ENCODE data around the gene PPP3R1.
"Not testable (repeated sequence)": the region's sequence is repeated elsewhere in the genome, so short reads cannot be mapped to it uniquely, and the experiment has no call there.

PPP3R1 gene

DNA sequence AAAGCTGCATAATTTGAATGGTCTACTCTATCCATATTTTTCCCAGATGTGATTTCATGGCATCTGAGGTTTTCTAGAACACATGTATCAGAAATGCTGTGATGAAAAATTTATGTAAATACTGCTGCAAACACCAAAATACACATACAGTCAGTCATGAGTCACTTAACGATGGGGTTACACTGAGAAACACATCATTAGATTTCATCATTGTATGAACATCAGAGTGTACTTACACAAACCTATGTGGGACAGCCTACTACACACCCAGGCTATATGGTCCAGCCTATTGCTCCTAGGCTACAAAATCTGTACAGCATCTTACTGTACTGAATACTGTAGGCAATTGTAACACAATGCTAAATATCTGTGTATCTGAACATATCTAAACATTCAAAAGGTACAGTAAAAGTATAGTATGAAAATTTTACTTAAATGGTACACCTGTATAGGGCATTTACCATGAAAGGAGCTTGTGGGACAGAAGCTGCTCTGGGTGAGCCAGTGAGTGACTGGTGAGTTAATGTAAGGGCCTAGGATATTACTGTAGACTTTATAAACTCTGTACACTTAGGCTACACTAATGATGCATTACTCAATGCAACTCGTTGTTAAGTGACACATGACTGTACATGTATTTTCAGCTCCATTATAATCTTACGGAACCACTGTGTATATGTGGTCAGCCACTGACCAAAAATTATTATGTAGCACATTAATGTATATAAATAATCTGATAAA is 61.2 kb downstream of the PPP3R1 start:
- peak; percentile 16 for FAIRE-seq
- no peak for DNase-seq (ENCODE audit: insufficient read length, low spot score)

DNA sequence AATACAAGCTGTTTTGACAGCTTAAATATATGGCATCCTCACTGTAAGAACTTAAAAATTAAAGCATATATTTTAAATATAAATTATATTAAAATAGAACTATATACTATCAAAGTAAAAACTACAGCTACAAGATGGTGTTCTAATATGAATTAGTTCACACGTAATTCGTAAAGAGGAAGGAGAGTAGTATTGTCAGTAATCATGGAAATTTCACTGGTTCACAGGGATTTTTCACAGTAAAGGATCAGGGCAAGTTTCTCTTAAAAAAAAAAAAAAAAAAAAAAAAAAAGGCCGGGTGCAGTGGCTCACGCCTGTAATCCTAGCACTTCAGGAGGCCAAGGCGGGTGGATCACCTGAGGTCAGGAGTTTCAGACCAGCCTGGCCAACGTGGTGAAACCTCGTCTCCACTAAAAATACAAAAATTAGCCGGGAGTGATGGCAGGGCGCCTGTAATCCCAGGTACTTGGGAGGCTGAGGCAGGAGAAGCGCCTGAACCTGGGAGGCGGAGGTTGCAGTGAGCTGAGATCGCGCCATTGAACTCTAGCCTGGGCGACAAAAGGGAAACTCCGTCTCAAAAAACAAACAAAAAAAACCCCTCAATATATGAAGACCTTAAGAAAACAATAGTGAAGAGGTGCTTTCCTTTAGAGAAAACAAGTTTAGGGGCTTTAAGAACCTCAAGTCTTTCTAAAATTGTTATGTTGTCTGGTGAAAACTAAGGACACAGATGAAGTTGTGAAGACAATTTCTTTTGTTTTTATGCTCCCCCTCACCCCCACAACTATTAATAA is 62.1 kb downstream of the PPP3R1 start:
- no peak for FAIRE-seq
- DNase-seq (ENCODE audit: insufficient read length, low spot score): no peak

DNA sequence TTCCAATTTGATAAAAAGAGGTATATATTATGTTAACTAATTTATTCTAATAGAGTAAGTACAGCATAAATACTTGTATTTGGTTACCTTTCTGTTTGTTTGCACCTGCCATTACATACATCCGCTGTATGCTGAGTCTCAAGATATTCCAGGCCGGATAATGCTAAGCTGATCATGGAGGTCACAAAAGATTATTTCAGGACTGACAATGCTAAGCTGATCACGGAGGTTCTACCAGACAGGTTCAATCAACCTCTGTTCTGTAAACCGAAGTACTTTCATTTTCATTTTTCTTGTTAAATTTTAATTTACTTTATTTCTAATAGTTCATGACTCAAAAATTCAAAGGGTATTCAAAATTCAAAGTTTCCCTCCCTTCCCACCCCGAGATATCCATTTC is 63.5 kb downstream of the PPP3R1 start:
- DNase-seq (ENCODE audit: insufficient read length, low spot score) (no peak), FAIRE-seq (no peak)

DNA sequence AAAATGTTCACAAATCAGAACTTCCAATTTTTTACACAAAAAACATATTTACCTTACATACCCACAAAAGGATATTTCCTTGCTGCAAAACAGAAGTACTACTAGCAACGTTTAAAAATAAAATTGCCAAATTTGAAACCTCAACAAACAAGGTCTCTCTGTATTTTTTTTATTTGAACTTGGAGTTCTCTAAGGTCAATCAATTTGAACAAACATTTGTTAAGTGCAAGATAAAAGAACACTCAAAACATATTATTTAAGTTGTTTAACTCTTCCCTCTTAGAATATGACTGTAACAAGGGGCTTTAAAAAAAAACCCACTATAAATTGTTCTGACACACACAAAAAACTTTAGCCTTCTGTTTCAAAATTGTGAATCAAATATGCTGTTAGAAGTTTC is 65.0 kb downstream of the PPP3R1 start:
- FAIRE-seq: no peak
- DNase-seq (ENCODE audit: insufficient read length, low spot score): no peak

DNA sequence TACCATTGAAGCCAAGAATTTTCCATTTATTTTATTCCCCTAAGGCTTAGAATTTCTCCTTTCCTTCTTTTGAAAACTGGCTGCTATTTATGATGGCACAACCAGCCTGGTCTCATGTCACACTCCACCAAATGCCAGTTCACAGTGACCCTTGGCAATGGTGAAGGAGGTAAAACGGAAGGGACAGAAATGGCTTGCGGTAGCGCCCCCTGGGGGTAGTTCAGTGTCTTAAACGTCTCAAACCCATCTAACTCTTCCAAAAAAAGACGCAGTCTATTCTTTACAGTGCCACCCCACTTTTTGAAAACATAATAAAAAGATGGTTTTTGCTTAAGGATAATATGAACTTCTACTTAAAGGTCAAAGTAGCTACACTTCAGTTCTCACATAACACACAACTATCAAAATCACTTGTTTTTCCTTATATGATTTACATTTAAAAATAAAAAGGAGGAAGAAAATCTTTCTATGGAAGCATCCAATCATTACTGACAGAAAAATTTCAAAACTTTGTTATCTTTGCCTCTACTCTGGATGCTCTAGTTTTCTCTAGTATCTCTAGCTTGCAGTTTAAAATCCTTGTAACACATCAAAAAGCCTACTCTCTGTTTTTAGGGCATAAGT is 66.7 kb downstream of the PPP3R1 start:
- FAIRE-seq (no peak), DNase-seq (ENCODE audit: insufficient read length, low spot score) (peak; percentile 30)

DNA sequence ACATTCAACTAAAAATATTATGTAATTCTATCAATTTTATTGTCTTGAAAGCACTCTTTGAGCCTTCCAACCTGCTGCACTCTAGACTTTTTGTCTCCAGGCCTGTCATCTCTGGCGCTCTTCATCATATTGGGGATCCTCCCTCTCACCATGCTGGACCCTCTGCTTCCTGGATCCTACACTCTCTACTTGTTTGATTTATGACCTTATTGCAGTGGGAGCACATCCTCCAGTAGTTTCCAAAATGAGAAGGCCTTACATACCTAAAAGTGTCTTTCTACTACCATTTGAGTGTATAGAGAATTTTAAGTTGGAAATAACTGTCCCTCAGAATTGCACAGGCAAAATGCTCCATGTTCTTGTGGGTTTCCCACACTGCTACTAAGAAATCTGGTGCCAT is 69.4 kb downstream of the PPP3R1 start:
- FAIRE-seq: no peak
- DNase-seq (ENCODE audit: insufficient read length, low spot score): no peak

DNA sequence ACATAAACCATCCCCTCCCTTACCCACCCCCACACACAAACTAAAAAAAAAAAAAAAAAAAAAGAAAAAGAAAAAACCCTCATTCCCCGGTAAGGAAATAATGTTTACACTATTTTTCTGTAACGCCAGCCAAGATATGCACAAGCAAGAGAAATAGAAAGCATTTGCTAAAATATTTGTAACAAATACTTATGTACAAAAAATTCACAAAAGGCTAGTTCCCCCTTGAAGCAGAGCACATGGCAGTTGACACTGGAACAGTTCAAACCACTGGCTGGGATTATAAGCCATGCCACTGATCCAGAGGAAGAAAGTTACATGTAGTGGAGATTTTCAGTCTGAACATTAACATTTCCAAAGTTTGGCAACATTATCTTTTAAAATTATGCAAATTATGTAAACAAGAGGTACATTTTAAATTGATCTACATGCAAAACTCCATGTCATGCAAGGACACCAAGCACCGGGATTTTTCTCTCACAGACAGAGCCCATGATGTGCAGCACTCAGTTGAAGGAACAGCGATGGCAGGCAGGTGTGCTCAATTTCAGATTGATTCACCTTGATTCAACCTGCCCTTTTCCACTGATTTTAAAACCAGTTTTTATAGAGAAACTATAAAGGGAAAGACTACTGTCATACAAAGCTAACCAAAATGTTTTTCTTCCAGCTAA is 73.2 kb downstream of the PPP3R1 start:
- no peak for FAIRE-seq
- DNase-seq (ENCODE audit: insufficient read length, low spot score): no peak

DNA sequence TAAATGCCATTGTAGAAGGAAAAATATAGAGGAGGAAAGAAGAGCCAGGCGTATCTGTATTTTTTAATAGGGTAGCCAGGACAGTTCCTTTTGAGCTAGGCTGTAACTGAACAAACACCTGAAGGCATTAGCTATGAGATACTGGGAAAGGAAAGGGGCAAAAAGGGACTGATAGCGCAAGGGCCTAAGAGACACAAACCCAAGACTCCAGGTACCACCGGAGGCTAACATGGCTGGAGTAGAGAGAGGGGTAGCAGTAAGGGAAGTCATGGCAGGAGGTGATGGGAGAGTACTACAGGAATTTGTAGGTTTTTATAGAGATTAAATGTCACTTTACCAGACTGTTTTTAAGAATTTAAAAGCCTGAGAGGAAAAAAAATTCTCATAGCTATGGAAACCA is 73.9 kb downstream of the PPP3R1 start:
- FAIRE-seq: no peak
- no peak for DNase-seq (ENCODE audit: insufficient read length, low spot score)

DNA sequence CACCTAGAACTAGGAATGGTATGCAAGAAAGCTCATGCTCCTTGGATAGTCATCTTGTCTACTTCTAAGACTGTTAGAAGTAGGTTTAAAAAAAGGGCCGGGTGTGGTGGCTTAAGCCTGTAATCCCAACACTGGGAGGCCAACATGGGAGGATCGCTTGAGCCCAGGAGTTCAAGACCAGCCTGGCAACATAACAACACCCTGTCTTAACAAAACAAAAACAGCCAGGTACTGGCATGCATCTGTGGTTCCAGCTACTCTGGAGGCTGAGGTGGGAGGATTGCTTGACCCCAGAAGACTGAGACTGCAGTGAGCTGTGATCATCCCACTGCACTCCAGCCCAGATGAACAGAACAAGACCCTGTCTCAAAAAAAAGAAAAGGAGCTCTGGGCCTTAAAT is 74.8 kb downstream of the PPP3R1 start:
- no peak for FAIRE-seq
- DNase-seq (ENCODE audit: insufficient read length, low spot score): no peak

DNA sequence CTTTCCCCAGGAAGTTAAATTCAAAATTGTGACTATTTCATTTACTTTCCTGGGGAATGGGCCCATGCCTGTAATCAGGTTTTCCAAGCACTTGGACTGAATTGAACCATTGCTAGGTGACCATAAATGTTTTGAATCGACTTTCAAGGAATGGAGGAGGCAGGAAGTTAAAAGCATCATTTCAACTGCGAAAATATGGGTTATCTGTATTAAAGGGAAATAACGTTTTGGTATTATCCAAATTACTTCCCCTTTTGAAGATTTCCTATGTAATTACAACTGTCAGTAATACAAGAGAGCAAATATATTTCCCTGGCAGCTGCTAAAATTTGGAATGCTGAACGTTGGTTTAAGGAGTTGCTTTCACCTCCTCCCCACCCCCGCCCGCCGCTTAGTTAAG is 75.7 kb downstream of the PPP3R1 start:
- FAIRE-seq (no peak), DNase-seq (ENCODE audit: insufficient read length, low spot score) (no peak)

DNA sequence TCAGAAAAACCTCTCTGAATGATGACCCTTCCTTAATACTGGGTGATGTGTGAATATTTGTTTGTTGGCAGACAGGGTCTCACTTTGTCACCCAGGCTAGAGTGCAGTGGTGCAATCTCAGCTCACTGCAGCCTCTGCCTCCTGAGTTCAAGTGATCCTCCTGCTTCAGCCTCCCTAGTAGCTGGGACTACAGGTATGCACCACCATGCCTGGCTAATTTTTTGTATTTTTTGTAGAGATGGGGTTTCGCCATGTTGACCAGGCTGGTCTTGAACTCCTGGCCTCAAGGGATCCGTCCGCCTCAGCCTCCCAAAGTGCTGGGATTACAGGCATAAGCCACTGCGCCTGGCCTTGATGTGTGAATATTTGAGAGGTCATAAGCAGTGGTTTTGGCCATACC is 77.1 kb downstream of the PPP3R1 start:
- not testable (repeated sequence) for FAIRE-seq; DNase-seq (ENCODE audit: insufficient read length, low spot score)

DNA sequence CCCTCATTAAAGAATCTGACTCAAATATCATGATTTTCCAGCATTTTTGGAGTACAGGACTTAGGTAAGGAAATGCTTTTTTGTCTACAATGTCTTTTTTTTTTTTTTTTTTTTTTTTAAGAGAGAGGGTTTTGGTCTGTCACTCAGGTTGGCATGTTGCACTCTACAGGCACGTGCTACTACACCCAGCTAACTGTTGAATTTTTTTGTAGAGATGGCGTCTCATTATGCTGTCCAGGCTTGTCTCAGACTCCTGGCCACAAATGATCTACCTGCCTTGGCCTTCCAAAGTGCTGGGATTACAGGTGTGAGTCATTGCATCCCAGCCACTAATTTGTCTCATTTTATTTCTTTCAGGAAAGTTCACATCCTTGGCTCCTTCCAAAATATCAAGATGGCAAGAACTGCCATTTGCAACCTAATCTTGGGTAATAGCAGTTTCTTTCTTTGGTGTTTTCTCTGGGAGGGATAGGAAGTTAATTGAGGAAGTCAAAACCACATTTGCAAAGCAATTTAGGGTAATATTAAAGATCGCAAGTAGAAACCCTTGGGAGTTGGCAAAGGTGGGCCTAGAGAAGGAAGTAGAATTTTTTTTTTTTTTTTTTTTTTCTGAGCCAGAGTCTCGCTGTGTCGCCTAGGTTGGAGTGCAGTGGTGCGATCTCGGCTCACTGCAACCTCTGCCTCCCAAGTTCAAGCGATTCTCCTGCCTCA is 79.2 kb downstream of the PPP3R1 start:
- FAIRE-seq (no peak), DNase-seq (ENCODE audit: insufficient read length, low spot score) (no peak)

DNA sequence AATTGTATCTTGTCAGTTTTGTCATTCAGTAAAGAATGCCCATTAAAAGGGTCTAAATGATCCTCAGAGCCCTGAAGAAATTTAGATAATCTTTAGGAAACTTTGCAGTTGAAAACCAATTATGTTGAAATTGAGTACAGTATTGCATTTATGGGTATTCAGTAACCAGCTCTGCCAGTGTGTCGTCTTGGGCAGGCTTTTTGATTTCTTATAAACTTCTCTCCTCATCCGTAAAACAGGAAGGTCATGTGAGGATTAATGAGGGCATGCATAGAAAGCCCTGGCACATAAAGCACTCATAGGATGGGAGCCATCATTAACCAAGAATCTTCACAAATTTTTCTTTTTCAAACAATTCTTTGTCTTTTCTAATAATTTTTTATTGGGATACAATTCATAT is 79.8 kb downstream of the PPP3R1 start:
- FAIRE-seq (no peak), DNase-seq (ENCODE audit: insufficient read length, low spot score) (no peak)

DNA sequence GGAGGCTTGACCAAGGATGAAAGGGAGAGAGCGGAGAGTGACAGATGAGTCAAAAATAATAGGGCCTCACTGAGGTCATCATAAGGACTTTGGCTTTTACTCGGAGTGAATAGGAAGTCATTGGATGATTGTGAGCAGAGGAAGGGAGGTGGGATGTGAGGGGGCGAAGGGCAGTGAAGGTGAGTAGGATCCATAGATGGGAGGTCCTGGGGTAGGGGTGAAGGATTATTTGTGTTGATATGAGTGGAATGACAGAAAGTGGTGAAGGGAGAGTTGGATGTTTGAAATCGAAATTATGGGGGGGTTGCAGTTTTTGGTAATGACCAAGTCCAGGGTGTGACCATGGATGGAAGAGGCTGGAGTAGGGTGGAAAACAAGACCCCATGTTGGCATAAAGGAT is 80.6 kb downstream of the PPP3R1 start:
- FAIRE-seq: no peak
- no peak for DNase-seq (ENCODE audit: insufficient read length, low spot score)

DNA sequence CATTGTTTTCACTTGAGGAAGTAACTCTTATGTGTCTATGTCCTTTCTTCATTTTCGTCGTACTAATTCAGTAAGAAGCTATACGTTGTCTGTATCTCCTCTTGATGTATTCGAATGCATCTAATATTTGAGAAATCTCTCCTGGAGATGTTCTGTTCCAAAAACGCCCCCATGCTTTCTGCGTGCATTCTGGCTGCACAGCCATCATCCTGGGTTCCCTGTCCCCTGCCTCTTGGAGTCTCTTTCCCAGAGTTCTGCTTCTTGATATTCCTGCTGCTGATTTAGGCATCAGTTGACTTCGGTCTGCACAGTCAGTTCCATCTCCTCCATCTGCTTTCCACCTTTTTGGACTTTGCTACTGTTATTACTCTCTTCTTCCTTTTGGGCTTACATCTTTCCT is 81.2 kb downstream of the PPP3R1 start:
- FAIRE-seq (no peak), DNase-seq (ENCODE audit: insufficient read length, low spot score) (no peak)

DNA sequence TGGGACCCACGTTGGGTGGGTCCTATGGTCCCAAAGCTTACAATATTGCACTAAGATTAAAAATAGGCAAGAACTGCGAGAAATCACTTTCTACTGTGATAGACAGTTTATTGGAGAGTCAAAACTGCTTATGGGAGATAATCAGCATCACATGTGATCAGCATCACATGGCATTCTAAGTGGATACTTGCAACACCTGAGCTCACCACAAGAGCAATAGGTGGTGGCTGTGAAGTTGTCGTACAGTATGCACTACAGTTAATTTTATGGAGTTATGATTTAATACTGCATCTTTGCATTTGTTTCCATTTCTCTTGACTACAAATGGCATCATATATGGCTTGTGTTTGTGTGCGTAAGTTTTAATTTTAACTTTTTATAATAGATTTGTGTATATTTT is 83.0 kb downstream of the PPP3R1 start:
- FAIRE-seq (no peak), DNase-seq (ENCODE audit: insufficient read length, low spot score) (no peak)

DNA sequence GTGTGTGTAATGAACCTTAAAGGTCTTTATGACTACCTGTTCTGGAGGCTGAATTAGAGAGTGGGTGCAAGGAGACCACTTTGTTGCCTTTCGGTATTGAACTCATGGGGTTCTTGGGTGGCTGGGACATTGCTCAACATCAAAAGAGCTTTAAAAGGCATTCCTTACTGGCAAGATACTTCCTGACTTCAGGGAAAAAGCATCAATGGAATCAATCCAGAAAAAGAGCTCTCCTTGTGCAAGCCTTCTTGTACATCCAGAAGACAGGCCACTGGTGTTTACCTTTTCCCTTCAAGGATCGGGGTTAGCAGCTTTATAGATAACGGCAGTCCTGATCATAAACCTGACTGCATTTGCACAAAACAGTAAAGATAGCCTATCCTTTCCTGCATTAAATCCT is 85.1 kb downstream of the PPP3R1 start:
- FAIRE-seq (no peak), DNase-seq (ENCODE audit: insufficient read length, low spot score) (no peak)

DNA sequence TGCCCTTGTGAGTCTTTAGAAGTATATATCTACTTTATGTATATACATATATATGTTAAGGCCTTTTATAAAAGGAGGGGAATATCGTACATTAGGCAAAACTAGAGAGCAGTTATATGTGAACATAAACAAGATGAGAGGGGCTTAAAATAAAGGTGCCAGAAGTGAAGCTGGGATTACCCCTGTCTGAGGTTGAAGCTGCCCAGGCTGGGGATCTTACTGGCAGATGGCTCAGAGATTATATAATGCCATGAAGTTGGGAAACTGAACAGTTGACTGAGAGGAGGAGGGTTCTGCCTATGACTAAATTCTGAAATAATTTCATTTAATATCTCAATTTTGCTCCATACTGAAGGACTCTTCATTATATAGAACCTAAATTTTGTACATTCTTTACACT is 88.7 kb downstream of the PPP3R1 start:
- DNase-seq (ENCODE audit: insufficient read length, low spot score) (no peak), FAIRE-seq (no peak)

DNA sequence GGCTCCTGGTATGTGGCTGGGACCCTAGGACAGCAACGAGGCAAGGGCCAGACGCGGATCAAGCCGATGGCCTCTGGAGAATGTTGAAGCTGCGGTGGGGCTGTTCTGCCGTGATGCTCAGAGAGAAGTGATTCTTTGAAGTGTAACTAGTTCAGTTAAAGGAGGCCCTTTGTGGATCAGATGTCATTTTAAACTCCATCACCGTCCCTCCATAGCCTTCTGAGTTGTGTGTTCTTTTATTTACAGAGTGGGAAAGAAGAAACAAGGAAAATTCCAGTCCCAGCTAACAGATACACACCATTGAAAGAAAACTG is 94.2 kb downstream of the PPP3R1 start:
- FAIRE-seq: no peak
- DNase-seq (ENCODE audit: insufficient read length, low spot score): no peak

DNA sequence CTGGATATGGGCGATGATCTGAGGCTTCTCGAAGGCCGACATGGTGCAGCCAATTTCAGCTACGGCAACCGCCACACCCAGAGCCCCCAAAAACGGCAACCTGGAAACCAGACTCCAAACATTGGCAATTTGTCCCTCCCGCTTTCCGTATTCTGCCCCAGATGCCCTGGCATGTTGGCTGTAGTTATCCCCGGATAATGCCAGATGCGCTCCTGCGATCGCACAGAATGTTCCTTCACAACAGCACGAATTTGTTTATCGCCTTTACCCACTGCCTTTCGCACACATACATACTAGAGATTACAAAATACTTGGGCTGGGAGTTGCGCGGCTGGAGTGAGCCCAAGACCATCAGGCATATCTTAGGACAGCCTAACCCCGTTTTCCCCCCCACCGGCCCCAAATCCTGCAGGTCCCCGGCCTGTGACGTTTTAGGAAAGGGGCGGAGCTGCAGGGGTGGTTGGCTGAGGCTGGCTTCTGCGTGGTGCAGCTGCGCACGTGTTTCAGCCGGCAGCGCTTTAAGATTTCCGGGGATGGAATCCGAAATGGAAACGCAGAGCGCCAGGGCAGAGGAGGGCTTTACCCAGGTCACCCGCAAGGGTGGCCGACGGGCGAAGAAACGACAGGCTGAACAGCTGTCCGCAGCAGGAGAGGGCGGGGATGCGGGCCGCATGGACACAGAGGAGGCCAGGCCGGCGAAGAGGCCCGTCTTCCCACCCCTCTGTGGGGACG is 94.8 kb downstream of the PPP3R1 start, which contains the start of gene PNO1:
TSS of gene PNO1 (plus strand) at position 487 of the 732 bp plus-strand sequence. CDS start at position 534, 47 bp downstream.
- peak; percentile 95 for DNase-seq (ENCODE audit: insufficient read length, low spot score)
- FAIRE-seq: peak; percentile 54

Measured in HTR-8/SVneo (cell line).